Gastrocnemius medialis (tissue), 4 donors: ENCODE data around the gene TP63. TPM values are rescaled to one million over a fixed set of nuclear protein-coding genes. Genes with fewer than 3 reads are reported as not detected.

Experiments
- ATAC-seq, 2 donors: fragments of 150-250 bp; one replicate each; pipeline ENCODE4 v1.9.1; 2016
- DNase-seq, 2 donors: peaks; one replicate each; pipeline ENCODE4 v3.0.0-alpha.2; 2019
- H3K27ac ChIP-seq, 4 donors: fragments of 200-600 bp; sonication (generic); 1 replicate in 1 of 4; 2 replicates in 3 of 4; pipeline ENCODE4 v1.5.1; 2016 to 2018; ENCODE audit warnings: mild to moderate bottlenecking in 2 of 4, moderate library complexity in 1 of 4
- H3K27me3 ChIP-seq, 3 donors: fragments of 200-600 bp; sonication (generic) in 2 of 3; 1 replicate in 1 of 3; 2 replicates in 2 of 3; pipeline versions ENCODE4 v1.5.1 to v1.6.0; 2016 to 2019; ENCODE audit warnings: mild to moderate bottlenecking in 1 of 3, moderate library complexity in 1 of 3
- H3K36me3 ChIP-seq, 2 donors: fragments of 200-600 bp; sonication (generic) in 1 of 2; one replicate each; pipeline ENCODE4 v1.5.1; 2017 to 2018
- H3K4me1 ChIP-seq, 2 donors: fragments of 200-600 bp; sonication (generic) in 1 of 2; one replicate each; pipeline ENCODE4 v1.5.1; 2016 to 2017; ENCODE audit warnings: mild to moderate bottlenecking in 2 of 2
- H3K4me3 ChIP-seq, 4 donors: fragments of 200-600 bp; sonication (generic) in 3 of 4; 1 replicate in 1 of 4; 2 replicates in 3 of 4; pipeline ENCODE4 v1.5.1; 2016 to 2019; ENCODE audit warnings: mild to moderate bottlenecking in 2 of 4
- H3K9me3 ChIP-seq, 3 donors: fragments of 200-600 bp; sonication (generic) in 2 of 3; 1 replicate in 1 of 3; 2 replicates in 2 of 3; pipeline ENCODE4 v1.5.1; 2016 to 2019
- POLR2A ChIP-seq, 2 donors: fragments of 450-650 bp; IDR thresholded peaks; one replicate each; pipeline ENCODE4 v1.6.1; 2017; ENCODE audit warnings: antibody characterized with exemption in 2 of 2, mild to moderate bottlenecking in 2 of 2, moderate library complexity in 2 of 2
- in situ Hi-C, 4 donors: fragments of 200-750 bp; cut with MboI; loops; one replicate each; pipeline versions ENCODE4 v1.15.0 to v1.8.0; 2017; ENCODE audit warnings: low sequenced_read_pairs in 4 of 4
- intact Hi-C: fragments of 100-400 bp; cut with DNase I; formaldehyde crosslinking; loops from one replicate; pipeline ENCODE4 v1.15.1; 2023; ENCODE audit warnings: low total_unique reads
- total RNA-seq, 4 donors: library from RNA; depleted of rRNA; stranded (reverse); fragments of >200 nt; gene quantifications; one replicate each; pipeline versions ENCODE4 v1.1.0 to v1.2.3, GENCODE V29; 2016
- TF ChIP-seq, protein P1 (sequence below), 5 experiments: fragments of 450-650 bp in 3 of 5; fragments of 200-600 bp in 2 of 5; sonication (generic) in 2 of 5; IDR thresholded peaks in 4 of 5; conservative IDR thresholded peaks in 1 of 5; 1 replicate in 4 of 5; 2 replicates in 1 of 5; pipeline ENCODE4 v1.5.1; 2016 to 2019; ENCODE audit warnings: antibody characterized with exemption in 5 of 5, mild to moderate bottlenecking in 3 of 5, moderate library complexity in 3 of 5

TP63 gene
- total RNA-seq, 4 donors from 2014 or later: 5.2 to 38.8 (median 25.8) TPM

- Histone ChIP-seq H3K27me3 (no peaks in the 10 kb centered on the region), H3K4me3 (no peak overlapping the region), H3K4me1 (no peaks in the 10 kb centered on the region), H3K36me3 (peaks cover 0 to 10% of the 10 kb centered on the region in 2 donors), H3K27ac (no peak overlapping the region), H3K9me3 (no peaks in the 10 kb centered on the region)
- DNase-seq (no peak), ATAC-seq (peak in 1 of 2 donors; percentile 52)
- intact Hi-C loops: no loop called here
- in situ Hi-C loops: no loop called here
- no peak for TF ChIP-seq POLR2A (IDR thresholded peaks at IDR 0.05)
- TF ChIP-seq, protein P1, sequence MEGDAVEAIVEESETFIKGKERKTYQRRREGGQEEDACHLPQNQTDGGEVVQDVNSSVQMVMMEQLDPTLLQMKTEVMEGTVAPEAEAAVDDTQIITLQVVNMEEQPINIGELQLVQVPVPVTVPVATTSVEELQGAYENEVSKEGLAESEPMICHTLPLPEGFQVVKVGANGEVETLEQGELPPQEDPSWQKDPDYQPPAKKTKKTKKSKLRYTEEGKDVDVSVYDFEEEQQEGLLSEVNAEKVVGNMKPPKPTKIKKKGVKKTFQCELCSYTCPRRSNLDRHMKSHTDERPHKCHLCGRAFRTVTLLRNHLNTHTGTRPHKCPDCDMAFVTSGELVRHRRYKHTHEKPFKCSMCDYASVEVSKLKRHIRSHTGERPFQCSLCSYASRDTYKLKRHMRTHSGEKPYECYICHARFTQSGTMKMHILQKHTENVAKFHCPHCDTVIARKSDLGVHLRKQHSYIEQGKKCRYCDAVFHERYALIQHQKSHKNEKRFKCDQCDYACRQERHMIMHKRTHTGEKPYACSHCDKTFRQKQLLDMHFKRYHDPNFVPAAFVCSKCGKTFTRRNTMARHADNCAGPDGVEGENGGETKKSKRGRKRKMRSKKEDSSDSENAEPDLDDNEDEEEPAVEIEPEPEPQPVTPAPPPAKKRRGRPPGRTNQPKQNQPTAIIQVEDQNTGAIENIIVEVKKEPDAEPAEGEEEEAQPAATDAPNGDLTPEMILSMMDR (IDR thresholded peaks at IDR 0.05 in 4 of 5, conservative IDR thresholded peaks at IDR 0.05 in 1 of 5): no peak
Measured at GRCh38 chr3:189898559-189899153, 267.5 kb downstream of the TP63 start.

DNA sequence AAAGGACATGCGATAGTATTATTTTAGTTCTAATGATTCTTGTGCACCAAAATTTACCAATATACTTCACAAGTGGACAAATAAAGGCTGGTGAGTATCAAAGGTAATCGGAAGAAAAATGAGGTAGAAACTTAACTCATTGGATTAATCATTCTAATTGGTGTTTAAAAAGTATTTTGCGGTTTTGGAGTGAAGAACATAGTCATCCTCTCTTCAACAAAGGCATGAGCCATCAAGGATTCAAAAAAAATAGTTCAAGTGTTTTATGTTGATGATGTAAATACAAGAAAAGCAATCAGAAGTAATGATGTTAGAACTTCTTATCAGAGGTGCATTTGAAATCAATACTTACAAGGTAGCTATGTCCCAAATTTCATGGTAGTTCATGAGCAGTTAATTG is 268.0 kb downstream of the TP63 start:
- H3K4me3 ChIP-seq: no peak overlapping the region
- no peaks in the 10 kb centered on the region for H3K27me3 ChIP-seq
- intact Hi-C loops (no loop called here), in situ Hi-C loops (no loop called here)
- TF ChIP-seq POLR2A (IDR thresholded peaks at IDR 0.05): no peak
- TF ChIP-seq, protein P1 (IDR thresholded peaks at IDR 0.05 in 4 of 5, conservative IDR thresholded peaks at IDR 0.05 in 1 of 5): no peak
- DNase-seq (no peak), ATAC-seq (no peak)
- peaks cover 0 to 5% of the 10 kb centered on the region in 2 donors for H3K36me3 ChIP-seq
- H3K27ac ChIP-seq: no peak overlapping the region
- no peaks in the 10 kb centered on the region for H3K4me1 ChIP-seq
- no peaks in the 10 kb centered on the region for H3K9me3 ChIP-seq

DNA sequence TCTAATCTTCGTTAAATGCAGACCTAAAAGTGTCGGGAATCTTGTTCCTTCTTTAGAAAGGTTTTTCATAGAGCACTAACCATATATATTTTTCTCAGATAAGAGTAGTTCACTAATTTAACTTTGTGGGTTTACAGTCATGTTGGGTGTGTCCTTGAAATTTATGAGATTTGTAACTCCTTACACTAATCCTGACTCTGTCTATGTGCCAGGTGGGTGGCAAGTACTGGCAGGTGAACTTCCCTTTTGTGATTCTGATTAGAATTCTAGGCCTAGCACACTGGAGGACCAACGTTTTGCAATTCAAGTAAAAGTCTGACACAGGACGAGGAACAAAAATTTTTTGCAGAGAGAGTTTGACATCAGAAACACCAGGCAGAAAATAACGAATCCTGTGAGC is 269.4 kb downstream of the TP63 start:
- no peaks in the 10 kb centered on the region for H3K9me3 ChIP-seq
- TF ChIP-seq, protein P1 (IDR thresholded peaks at IDR 0.05 in 4 of 5, conservative IDR thresholded peaks at IDR 0.05 in 1 of 5): no peak
- no peak for TF ChIP-seq POLR2A (IDR thresholded peaks at IDR 0.05)
- H3K27ac ChIP-seq: no peak overlapping the region
- no peak for ATAC-seq
- no peak overlapping the region for H3K4me3 ChIP-seq
- in situ Hi-C loops (no loop called here), intact Hi-C loops (no loop called here)
- H3K4me1 ChIP-seq: no peaks in the 10 kb centered on the region
- DNase-seq: no peak
- no peaks in the 10 kb centered on the region for H3K36me3 ChIP-seq
- H3K27me3 ChIP-seq: no peaks in the 10 kb centered on the region

DNA sequence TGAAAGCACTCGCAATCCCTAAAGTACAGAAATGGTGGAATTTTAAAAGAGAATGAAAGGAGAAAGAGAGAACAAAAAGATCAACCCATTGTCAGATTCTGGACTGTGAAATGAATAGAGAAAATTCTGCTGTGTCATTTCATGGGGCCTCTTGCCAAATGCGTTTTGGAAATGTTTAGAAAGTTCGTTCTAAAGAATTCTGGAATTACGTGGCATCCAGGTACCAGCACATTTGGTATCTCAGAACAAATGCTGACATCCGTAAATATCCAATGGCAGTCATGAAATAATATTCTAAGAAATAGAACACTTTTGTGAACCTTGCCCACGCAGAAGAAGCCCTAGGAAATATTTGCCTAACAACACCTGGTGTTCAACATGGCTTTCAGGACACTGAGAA is 270.3 kb downstream of the TP63 start:
- no peak for TF ChIP-seq POLR2A (IDR thresholded peaks at IDR 0.05)
- TF ChIP-seq, protein P1 (IDR thresholded peaks at IDR 0.05 in 4 of 5, conservative IDR thresholded peaks at IDR 0.05 in 1 of 5): no peak
- intact Hi-C loops: loop anchor here (1.0 kb wide), 1 partner anchor 42 kb away; no protein-coding TSS in a partner anchor
- no peaks in the 10 kb centered on the region for H3K9me3 ChIP-seq
- in situ Hi-C loops: no loop called here
- DNase-seq: no peak
- H3K4me1 ChIP-seq: no peaks in the 10 kb centered on the region
- no peaks in the 10 kb centered on the region for H3K36me3 ChIP-seq
- no peak overlapping the region for H3K4me3 ChIP-seq
- H3K27me3 ChIP-seq: no peaks in the 10 kb centered on the region
- no peak for ATAC-seq
- H3K27ac ChIP-seq: no peak overlapping the region
